A549 (cell line): ENCODE results near the gene LARP4.

Source experiments
- BCL3 ChIP-seq: fragments of >200 bp; sonication (Bioruptor Twin); formaldehyde crosslinking; IDR thresholded peaks from 3 replicates; pipeline ENCODE4 v1.6.1; 2016
- CTCF ChIP-seq: fragments of >200 bp; sonication (Bioruptor Twin); formaldehyde crosslinking; IDR thresholded peaks from 3 replicates; pipeline ENCODE4 v1.5.1; 2016
- EP300 ChIP-seq, 2 experiments: fragments of >200 bp; sonication (Bioruptor Twin); formaldehyde crosslinking; IDR thresholded peaks; 2 replicates in 1 of 2; 3 replicates in 1 of 2; pipeline ENCODE4 v1.6.1; 2016 to 2017
- JUN ChIP-seq, 2 experiments: fragments of >200 bp; sonication (Bioruptor Twin); formaldehyde crosslinking; IDR thresholded peaks; 2 replicates in 1 of 2; 3 replicates in 1 of 2; pipeline ENCODE4 v1.6.1; 2016 to 2017
- MYC ChIP-seq: IDR thresholded peaks from 2 replicates; pipeline ENCODE4 v1.6.1; 2012; ENCODE audit warnings: mild to moderate bottlenecking, inconsistent platforms, low read length, improper control_type of control experiment, borderline replicate concordance
- PHF8 ChIP-seq: fragments of 200-600 bp; sonication (generic); IDR thresholded peaks from 2 replicates; pipeline ENCODE4 v1.6.1; 2016; ENCODE audit warnings: low read depth, mild to moderate bottlenecking, antibody characterized with exemption, moderate library complexity, borderline replicate concordance
- POLR2A ChIP-seq: IDR thresholded peaks from 2 replicates; pipeline ENCODE4 v1.6.1; 2012; ENCODE audit warnings: mild to moderate bottlenecking, low read length
- RAD21 ChIP-seq, 2 experiments: fragments of >200 bp in 1 of 2; sonication (Bioruptor Twin) in 1 of 2; formaldehyde crosslinking in 1 of 2; IDR thresholded peaks in 1 of 2; conservative IDR thresholded peaks in 1 of 2; 2 replicates in 1 of 2; 3 replicates in 1 of 2; pipeline ENCODE4 v1.6.1; 2012 to 2018; ENCODE audit warnings: inconsistent platforms in 1 of 2
- RFX5 ChIP-seq: fragments of 450-650 bp; IDR thresholded peaks from 2 replicates; pipeline ENCODE4 v1.7.1; 2014; ENCODE audit warnings: antibody characterized with exemption, mild to moderate bottlenecking, moderate library complexity
- RNF2 ChIP-seq: fragments of 200-600 bp; sonication (generic); IDR thresholded peaks from 2 replicates; pipeline ENCODE4 v1.6.1; 2016; ENCODE audit warnings: low read depth, mild to moderate bottlenecking, antibody characterized with exemption, moderate library complexity, borderline replicate concordance
- ZC3H11A ChIP-seq: fragments of 450-650 bp; IDR thresholded peaks from 2 replicates; pipeline ENCODE4 v1.6.1; 2014; ENCODE audit warnings: antibody characterized with exemption, mild to moderate bottlenecking
- ZFP36 ChIP-seq: fragments of 450-650 bp; IDR thresholded peaks from 2 replicates; pipeline ENCODE4 v1.6.1; 2014; ENCODE audit warnings: borderline replicate concordance; ENCODE audit not compliant: partially characterized antibody
- TF ChIP-seq, protein P1 (sequence below): fragments of 200-600 bp; sonication (generic); IDR thresholded peaks from 2 replicates; pipeline ENCODE4 v1.6.1; 2016; ENCODE audit warnings: antibody characterized with exemption, mild to moderate bottlenecking, moderate library complexity
- TF ChIP-seq, protein P2 (sequence below): fragments of 150-350 bp; IDR thresholded peaks from 2 replicates; pipeline ENCODE4 v1.6.1; 2014; ENCODE audit warnings: low read depth, mild to moderate bottlenecking, low read length

- TF ChIP-seq ZFP36 (no peak), POLR2A (no peak), CTCF (no peak), BCL3 (no peak), PHF8 (no peak), RFX5 (no peak), EP300 (IDR thresholded peaks at IDR 0.05) (no peak), RAD21 (conservative IDR thresholded peaks at IDR 0.05 in 1 of 2, IDR thresholded peaks at IDR 0.05 in 1 of 2) (no peak), RNF2 (no peak), JUN (IDR thresholded peaks at IDR 0.05) (no peak), MYC (no peak), ZC3H11A (no peak)
- TF ChIP-seq, protein P1, sequence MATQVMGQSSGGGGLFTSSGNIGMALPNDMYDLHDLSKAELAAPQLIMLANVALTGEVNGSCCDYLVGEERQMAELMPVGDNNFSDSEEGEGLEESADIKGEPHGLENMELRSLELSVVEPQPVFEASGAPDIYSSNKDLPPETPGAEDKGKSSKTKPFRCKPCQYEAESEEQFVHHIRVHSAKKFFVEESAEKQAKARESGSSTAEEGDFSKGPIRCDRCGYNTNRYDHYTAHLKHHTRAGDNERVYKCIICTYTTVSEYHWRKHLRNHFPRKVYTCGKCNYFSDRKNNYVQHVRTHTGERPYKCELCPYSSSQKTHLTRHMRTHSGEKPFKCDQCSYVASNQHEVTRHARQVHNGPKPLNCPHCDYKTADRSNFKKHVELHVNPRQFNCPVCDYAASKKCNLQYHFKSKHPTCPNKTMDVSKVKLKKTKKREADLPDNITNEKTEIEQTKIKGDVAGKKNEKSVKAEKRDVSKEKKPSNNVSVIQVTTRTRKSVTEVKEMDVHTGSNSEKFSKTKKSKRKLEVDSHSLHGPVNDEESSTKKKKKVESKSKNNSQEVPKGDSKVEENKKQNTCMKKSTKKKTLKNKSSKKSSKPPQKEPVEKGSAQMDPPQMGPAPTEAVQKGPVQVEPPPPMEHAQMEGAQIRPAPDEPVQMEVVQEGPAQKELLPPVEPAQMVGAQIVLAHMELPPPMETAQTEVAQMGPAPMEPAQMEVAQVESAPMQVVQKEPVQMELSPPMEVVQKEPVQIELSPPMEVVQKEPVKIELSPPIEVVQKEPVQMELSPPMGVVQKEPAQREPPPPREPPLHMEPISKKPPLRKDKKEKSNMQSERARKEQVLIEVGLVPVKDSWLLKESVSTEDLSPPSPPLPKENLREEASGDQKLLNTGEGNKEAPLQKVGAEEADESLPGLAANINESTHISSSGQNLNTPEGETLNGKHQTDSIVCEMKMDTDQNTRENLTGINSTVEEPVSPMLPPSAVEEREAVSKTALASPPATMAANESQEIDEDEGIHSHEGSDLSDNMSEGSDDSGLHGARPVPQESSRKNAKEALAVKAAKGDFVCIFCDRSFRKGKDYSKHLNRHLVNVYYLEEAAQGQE, result no peak
- TF ChIP-seq, protein P2, sequence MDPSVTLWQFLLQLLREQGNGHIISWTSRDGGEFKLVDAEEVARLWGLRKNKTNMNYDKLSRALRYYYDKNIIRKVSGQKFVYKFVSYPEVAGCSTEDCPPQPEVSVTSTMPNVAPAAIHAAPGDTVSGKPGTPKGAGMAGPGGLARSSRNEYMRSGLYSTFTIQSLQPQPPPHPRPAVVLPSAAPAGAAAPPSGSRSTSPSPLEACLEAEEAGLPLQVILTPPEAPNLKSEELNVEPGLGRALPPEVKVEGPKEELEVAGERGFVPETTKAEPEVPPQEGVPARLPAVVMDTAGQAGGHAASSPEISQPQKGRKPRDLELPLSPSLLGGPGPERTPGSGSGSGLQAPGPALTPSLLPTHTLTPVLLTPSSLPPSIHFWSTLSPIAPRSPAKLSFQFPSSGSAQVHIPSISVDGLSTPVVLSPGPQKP, result no peak
Observed at GRCh38 chr12:50483488-50483887, 82.8 kb downstream of the LARP4 start.
